Spleen (tissue), 7 donors: Measurements from ENCODE around the gene VPS8.

Experiments used
- CTCF ChIP-seq, 11 experiments: fragments of 200-600 bp in 7 of 11; fragments of 450-650 bp in 4 of 11; sonication (generic) in 4 of 11; IDR thresholded peaks in 8 of 11; conservative IDR thresholded peaks in 3 of 11; 1 replicate in 7 of 11; 2 replicates in 4 of 11; pipeline versions ENCODE4 v1.4.0 to v1.8.0; 2016 to 2021; ENCODE audit warnings: antibody characterized with exemption in 11 of 11, inconsistent platforms in 4 of 11, mild to moderate bottlenecking in 1 of 11
- POLR2A ChIP-seq, 3 donors: fragments of 450-650 bp; IDR thresholded peaks; one replicate each; pipeline ENCODE4 v1.5.1; 2017; ENCODE audit warnings: antibody characterized with exemption in 3 of 3, mild to moderate bottlenecking in 1 of 3
- donor health status: DM: no; HTN: no; CAD: no; lungs with moderate emphysema.
- donor health status: DM: no; HTN: no; CAD: no.
- donor health status: DM: no; HTN: no; CAD: no.

- TF ChIP-seq CTCF (IDR thresholded peaks at IDR 0.05 in 8 of 11, conservative IDR thresholded peaks at IDR 0.05 in 3 of 11) (no peak), POLR2A (IDR thresholded peaks at IDR 0.05) (no peak)
These were observed 120.8 kb downstream of the VPS8 start for GRCh38 chr3:184932777-184933176.
